Activated naive CD4-positive, alpha-beta T cell treated with anti-CD3 and anti-CD28 coated beads, Interleukin-2, amount 10 ng/mL, durations not matched to agents 7 days and 5 days (primary cell): Measurements from ENCODE around the gene GALNT2.

Source experiments
- CTCF ChIA-PET: fragments of 350-600 bp; sonication (Branson Sonifier 250); formaldehyde crosslinking; loops from one replicate; lab custom pipeline; 2021; ENCODE audit warnings: antibody characterized with exemption; lab: Charles Lee
- DNase-seq: peaks from one replicate; pipeline ENCODE4 v3.0.0-alpha.2; 2020
- H3K27ac Mint-ChIP-seq: one replicate; pipeline ENCODE4 v1.8.0; 2021; ENCODE audit warnings: mild to moderate bottlenecking, moderate library complexity, mixed read lengths
- H3K27me3 Mint-ChIP-seq: one replicate; pipeline ENCODE4 v1.8.0; 2021; ENCODE audit warnings: mild to moderate bottlenecking, mixed read lengths
- H3K36me3 Mint-ChIP-seq: one replicate; pipeline ENCODE4 v1.8.0; 2021; ENCODE audit warnings: mixed read lengths
- H3K4me1 Mint-ChIP-seq: one replicate; pipeline ENCODE4 v1.8.0; 2021; ENCODE audit warnings: mixed read lengths
- H3K4me3 Mint-ChIP-seq: one replicate; pipeline ENCODE4 v1.8.0; 2021; ENCODE audit warnings: mild to moderate bottlenecking, moderate library complexity, mixed read lengths
- H3K9me3 Mint-ChIP-seq: one replicate; pipeline ENCODE4 v1.8.0; 2021; ENCODE audit warnings: mixed read lengths

Gene GALNT2

GRCh38 chr1:230272557-230272956, 205.5 kb downstream of the GALNT2 start:
- H3K9me3 Mint-ChIP-seq: no peaks in the 10 kb centered on the region
- peaks cover 70% of the 10 kb centered on the region for H3K4me1 Mint-ChIP-seq
- H3K4me3 Mint-ChIP-seq: no peak overlapping the region
- no peaks in the 10 kb centered on the region for H3K27me3 Mint-ChIP-seq
- no peak for DNase-seq
- H3K27ac Mint-ChIP-seq: peak overlapping the region; percentile 60
- H3K36me3 Mint-ChIP-seq: peaks cover 5% of the 10 kb centered on the region
- CTCF ChIA-PET: no interaction called here

GRCh38 chr1:230273141-230273710, 206.2 kb downstream of the GALNT2 start:
- Mint-ChIP-seq H3K36me3 (peaks cover 6% of the 10 kb centered on the region), H3K27me3 (no peaks in the 10 kb centered on the region), H3K4me3 (no peak overlapping the region), H3K4me1 (peaks cover 73% of the 10 kb centered on the region), H3K9me3 (no peaks in the 10 kb centered on the region), H3K27ac (peak overlapping the region; percentile 60)
- CTCF ChIA-PET: interaction anchor here (0.9 kb wide), 1 partner anchor 12 kb away, joined by 4 read pairs; no protein-coding TSS in a partner anchor
- no peak for DNase-seq

DNA sequence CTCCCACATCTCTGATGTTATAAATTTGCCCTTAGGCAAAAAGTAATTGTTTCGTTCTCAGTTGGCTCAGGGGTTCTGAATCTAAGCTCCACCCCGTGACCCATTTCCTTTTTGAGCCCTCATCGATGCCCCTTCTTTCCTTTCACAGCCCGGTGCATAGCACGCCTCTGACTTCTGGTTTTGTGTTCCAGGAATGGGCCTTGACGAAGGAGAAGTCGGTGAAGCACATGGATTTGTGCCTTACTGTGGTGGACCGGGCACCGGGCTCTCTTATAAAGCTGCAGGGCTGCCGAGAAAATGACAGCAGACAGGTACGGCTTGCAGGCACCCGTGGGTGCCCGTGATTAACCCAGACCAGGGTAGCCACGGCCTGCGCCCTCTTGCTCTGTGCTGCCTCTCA, 207.2 kb downstream of the GALNT2 start:
- peak overlapping the region; percentile 48 for H3K4me3 Mint-ChIP-seq
- no peaks in the 10 kb centered on the region for H3K9me3 Mint-ChIP-seq
- peak overlapping the region; percentile 72 for H3K27ac Mint-ChIP-seq
- H3K4me1 Mint-ChIP-seq: peaks cover 75% of the 10 kb centered on the region
- CTCF ChIA-PET: interaction anchor here (0.7 to 0.9 kb wide), 2 partner anchors 13 to 164 kb away, joined by 3 to 4 read pairs; no protein-coding TSS in a partner anchor
- H3K27me3 Mint-ChIP-seq: no peaks in the 10 kb centered on the region
- peaks cover 14% of the 10 kb centered on the region for H3K36me3 Mint-ChIP-seq
- DNase-seq: no peak

DNA sequence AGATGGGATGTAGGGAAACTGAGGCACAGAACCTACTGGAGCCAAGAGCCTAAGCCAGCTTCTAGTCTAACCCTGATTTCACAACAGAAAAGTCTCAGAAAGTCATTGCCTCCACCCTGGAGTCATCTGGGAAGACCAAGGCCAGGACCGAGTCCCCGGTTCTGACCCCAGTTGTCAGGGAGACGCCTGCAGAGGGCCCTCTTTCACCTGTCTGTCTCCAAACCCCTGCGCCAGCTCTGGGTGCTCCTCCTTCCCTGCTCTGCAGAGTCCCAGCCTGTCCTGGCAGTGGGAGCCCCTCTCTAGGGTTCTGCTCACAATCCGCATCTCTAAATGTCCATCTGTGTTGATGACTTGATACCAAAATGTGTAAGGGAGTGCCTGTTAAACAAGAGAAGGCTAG, 209.4 kb downstream of the GALNT2 start:
- no peak overlapping the region for H3K27ac Mint-ChIP-seq
- H3K4me1 Mint-ChIP-seq: peaks cover 70% of the 10 kb centered on the region
- H3K36me3 Mint-ChIP-seq: peaks cover 19% of the 10 kb centered on the region

GRCh38 chr1:230277201-230278025, 210.4 kb downstream of the GALNT2 start:
- CTCF ChIA-PET: interaction anchor here (1.2 kb wide), 3 partner anchors 11 to 167 kb away, joined by 3 to 4 read pairs (median 4); no protein-coding TSS in a partner anchor
- Mint-ChIP-seq H3K4me3 (peak overlapping the region; percentile 50), H3K27me3 (no peaks in the 10 kb centered on the region), H3K9me3 (no peaks in the 10 kb centered on the region), H3K36me3 (peaks cover 22% of the 10 kb centered on the region), H3K4me1 (peaks cover 74% of the 10 kb centered on the region), H3K27ac (peak overlapping the region; percentile 88)
- DNase-seq: peak; percentile 52

More for the DNA sequence above, 209.4 kb downstream of the GALNT2 start:
- Mint-ChIP-seq H3K27me3 (no peaks in the 10 kb centered on the region), H3K9me3 (no peaks in the 10 kb centered on the region), H3K4me3 (no peak overlapping the region)
- CTCF ChIA-PET: no interaction called here
- peak; percentile 5 for DNase-seq

GRCh38 chr1:230278376-230278775, 211.3 kb downstream of the GALNT2 start:
- H3K27me3 Mint-ChIP-seq: no peaks in the 10 kb centered on the region
- H3K4me3 Mint-ChIP-seq: no peak overlapping the region
- CTCF ChIA-PET: interaction anchor here (1.2 kb wide), 1 partner anchor 26 kb away, joined by 4 read pairs; no protein-coding TSS in a partner anchor
- H3K4me1 Mint-ChIP-seq: peaks cover 69% of the 10 kb centered on the region
- H3K36me3 Mint-ChIP-seq: peaks cover 22% of the 10 kb centered on the region
- H3K27ac Mint-ChIP-seq: peak overlapping the region; percentile 75
- no peak for DNase-seq
- no peaks in the 10 kb centered on the region for H3K9me3 Mint-ChIP-seq

GRCh38 chr1:230278871-230279582, 212.0 kb downstream of the GALNT2 start:
- H3K36me3 Mint-ChIP-seq: peaks cover 22% of the 10 kb centered on the region
- no peaks in the 10 kb centered on the region for H3K9me3 Mint-ChIP-seq
- H3K4me1 Mint-ChIP-seq: peaks cover 65% of the 10 kb centered on the region
- peak; percentile 23 for DNase-seq
- CTCF ChIA-PET: no interaction called here
- no peak overlapping the region for H3K4me3 Mint-ChIP-seq
- H3K27ac Mint-ChIP-seq: peak overlapping the region; percentile 75
- no peaks in the 10 kb centered on the region for H3K27me3 Mint-ChIP-seq

- Mint-ChIP-seq H3K36me3 (peaks cover 22% of the 10 kb centered on the region), H3K9me3 (no peaks in the 10 kb centered on the region), H3K27me3 (no peaks in the 10 kb centered on the region), H3K4me3 (no peak overlapping the region), H3K27ac (peak overlapping the region; percentile 80), H3K4me1 (peaks cover 60% of the 10 kb centered on the region)
- CTCF ChIA-PET: no interaction called here
- DNase-seq: peak; percentile 17
Measured at GRCh38 chr1:230279583-230279945, 212.5 kb downstream of the GALNT2 start.

- Mint-ChIP-seq H3K4me3 (no peak overlapping the region), H3K9me3 (no peaks in the 10 kb centered on the region), H3K27ac (peak overlapping the region; percentile 80), H3K36me3 (peaks cover 22% of the 10 kb centered on the region), H3K4me1 (peaks cover 59% of the 10 kb centered on the region), H3K27me3 (no peaks in the 10 kb centered on the region)
- CTCF ChIA-PET: interaction anchor here (0.9 to 1.0 kb wide), 2 partner anchors 9 to 619 kb away, joined by 3 read pairs; no protein-coding TSS in a partner anchor
- peak; percentile 34 for DNase-seq
Measured at GRCh38 chr1:230280054-230280795, 213.2 kb downstream of the GALNT2 start.

GRCh38 chr1:230280906-230281413, 213.9 kb downstream of the GALNT2 start:
- CTCF ChIA-PET: interaction anchor here (0.9 to 1.0 kb wide), 3 partner anchors 8 to 620 kb away, joined by 3 read pairs; no protein-coding TSS in a partner anchor
- H3K36me3 Mint-ChIP-seq: peaks cover 22% of the 10 kb centered on the region
- H3K9me3 Mint-ChIP-seq: no peaks in the 10 kb centered on the region
- no peaks in the 10 kb centered on the region for H3K27me3 Mint-ChIP-seq
- peak overlapping the region; percentile 26 for H3K4me3 Mint-ChIP-seq
- DNase-seq: peak; percentile 19
- H3K27ac Mint-ChIP-seq: peak overlapping the region; percentile 63
- peaks cover 59% of the 10 kb centered on the region for H3K4me1 Mint-ChIP-seq

- Mint-ChIP-seq H3K36me3 (peaks cover 22% of the 10 kb centered on the region), H3K27ac (peak overlapping the region; percentile 63), H3K27me3 (no peaks in the 10 kb centered on the region), H3K4me1 (peaks cover 55% of the 10 kb centered on the region), H3K9me3 (no peaks in the 10 kb centered on the region), H3K4me3 (peak overlapping the region; percentile 26)
- peak; percentile 25 for DNase-seq
- CTCF ChIA-PET: interaction anchor here (0.9 kb wide), 1 partner anchor 24 kb away, joined by 3 read pairs; no protein-coding TSS in a partner anchor
Measured at GRCh38 chr1:230281556-230281955, 214.5 kb downstream of the GALNT2 start.

DNA sequence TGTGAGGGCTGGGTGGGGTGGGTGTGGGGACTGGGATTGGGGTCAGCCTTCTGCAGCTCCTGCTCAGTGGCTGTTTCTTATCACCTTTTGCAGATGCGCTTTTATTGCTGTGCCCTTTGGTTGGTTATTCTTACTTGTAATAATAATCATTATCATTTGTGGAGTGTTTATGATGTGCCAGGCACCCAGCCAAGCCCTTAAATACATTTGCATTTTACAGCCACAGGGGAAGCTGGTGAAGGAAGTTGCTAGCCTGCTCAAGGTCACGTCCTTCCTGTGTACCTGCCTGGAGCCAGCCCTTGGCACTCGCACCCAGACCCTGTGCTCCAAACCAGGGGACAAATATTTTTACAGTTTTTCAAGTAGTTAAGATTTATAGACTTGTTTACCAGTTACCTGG, 215.1 kb downstream of the GALNT2 start:
- peaks cover 20% of the 10 kb centered on the region for H3K36me3 Mint-ChIP-seq
- peaks cover 49% of the 10 kb centered on the region for H3K4me1 Mint-ChIP-seq
- DNase-seq: peak; percentile 26
- no peaks in the 10 kb centered on the region for H3K9me3 Mint-ChIP-seq
- no peaks in the 10 kb centered on the region for H3K27me3 Mint-ChIP-seq
- CTCF ChIA-PET: no interaction called here
- H3K4me3 Mint-ChIP-seq: peak overlapping the region; percentile 21
- peak overlapping the region; percentile 63 for H3K27ac Mint-ChIP-seq

- DNase-seq: peak; percentile 5
- no peak overlapping the region for H3K27ac Mint-ChIP-seq
- no peaks in the 10 kb centered on the region for H3K9me3 Mint-ChIP-seq
- H3K4me3 Mint-ChIP-seq: no peak overlapping the region
- H3K27me3 Mint-ChIP-seq: peaks cover 4% of the 10 kb centered on the region
- peaks cover 12% of the 10 kb centered on the region for H3K36me3 Mint-ChIP-seq
- CTCF ChIA-PET: interaction anchor here (1.0 kb wide), 1 partner anchor 623 kb away, joined by 3 read pairs; no protein-coding TSS in a partner anchor
- H3K4me1 Mint-ChIP-seq: peaks cover 36% of the 10 kb centered on the region
Measured at GRCh38 chr1:230283678-230284077, 216.6 kb downstream of the GALNT2 start.
